Esophagus muscularis mucosa (tissue), 4 donors: ENCODE data around the gene SCRN2. TPM values are rescaled to one million over a fixed set of nuclear protein-coding genes. Genes with fewer than 3 reads are reported as not detected.

Experiments used
- DNase-seq: peaks from one replicate; pipeline ENCODE4 v3.0.0-alpha.2; 2017; ENCODE audit errors: extremely low spot score
- H3K27ac ChIP-seq, 4 donors: fragments of 200-600 bp; sonication (generic); replicated peaks in 1 of 4; 1 replicate in 3 of 4; 2 replicates in 1 of 4; pipeline ENCODE4 v1.5.1; 2016 to 2019; ENCODE audit warnings: mild to moderate bottlenecking in 1 of 4
- H3K27me3 ChIP-seq, 4 donors: fragments of 200-600 bp; sonication (generic); one replicate each; pipeline versions ENCODE4 v1.5.1 to v1.6.0; 2016 to 2019
- H3K36me3 ChIP-seq, 4 donors: fragments of 200-600 bp; sonication (generic); one replicate each; pipeline ENCODE4 v1.5.1; 2016 to 2019
- H3K4me1 ChIP-seq, 4 donors: fragments of 200-600 bp; sonication (generic); one replicate each; pipeline ENCODE4 v1.5.1; 2016 to 2019
- H3K4me3 ChIP-seq, 4 donors: fragments of 200-600 bp; sonication (generic); 1 replicate in 2 of 4; 2 replicates in 2 of 4; pipeline ENCODE4 v1.5.1; 2016 to 2019; ENCODE audit warnings: mild to moderate bottlenecking in 4 of 4, moderate library complexity in 1 of 4
- H3K9me3 ChIP-seq, 4 donors: fragments of 200-600 bp; sonication (generic); 1 replicate in 3 of 4; 2 replicates in 1 of 4; pipeline ENCODE4 v1.5.1; 2016 to 2019
- CTCF ChIP-seq, 3 experiments: fragments of 200-600 bp in 2 of 3; fragments of 450-650 bp in 1 of 3; sonication (generic) in 2 of 3; IDR thresholded peaks; one replicate each; pipeline ENCODE4 v1.5.1; 2017 to 2019; ENCODE audit warnings: antibody characterized with exemption in 3 of 3, mild to moderate bottlenecking in 2 of 3, moderate library complexity in 1 of 3
- EP300 ChIP-seq: sonication (generic); formaldehyde crosslinking; IDR thresholded peaks from one replicate; pipeline ENCODE4 v1.6.1; 2017; ENCODE audit warnings: antibody characterized with exemption
- POLR2A ChIP-seq: fragments of 450-650 bp; IDR thresholded peaks from one replicate; pipeline ENCODE4 v1.6.1; 2017; ENCODE audit warnings: antibody characterized with exemption, moderate library complexity, mild to moderate bottlenecking, low read depth
- POLR2AphosphoS5 ChIP-seq, 2 donors: sonication (generic); formaldehyde crosslinking; IDR thresholded peaks; one replicate each; pipeline ENCODE4 v1.6.1; 2017; ENCODE audit warnings: antibody characterized with exemption in 2 of 2
- WGBS: methylation state at CpG from one replicate; pipeline ENCODE4 v1.1.5; 2018; 5-methylcytosine and 5-hydroxymethylcytosine counted together
- intact Hi-C: fragments of 100-400 bp; cut with DNase I; formaldehyde crosslinking; loops from one replicate; pipeline ENCODE4 v1.15.1; 2023
- total RNA-seq, 4 donors: library from RNA; depleted of rRNA; stranded (reverse); fragments of >200 nt; gene quantifications; one replicate each; pipeline versions ENCODE4 v1.1.0 to v1.2.1, GENCODE V29; 2016

Gene SCRN2
- total RNA-seq, 4 donors from 2014 or later: 9.6 to 34.0 (median 23.1) TPM

GRCh38 chr17:47884427-47884740, 43.3 kb upstream of the SCRN2 start:
- Histone ChIP-seq H3K27me3 (peaks cover 0 to 36% (median 0%) of the 10 kb centered on the region in 4 donors), H3K36me3 (no peaks in the 10 kb centered on the region), H3K4me1 (peaks cover 6 to 19% (median 12%) of the 10 kb centered on the region in 4 donors), H3K9me3 (no peaks in the 10 kb centered on the region), H3K27ac (no peak overlapping the region), H3K4me3 (no peak overlapping the region)
- intact Hi-C loops: no loop called here
- DNase-seq: no peak
- WGBS: 46% methylated on average over 5 of the region's 5 CpGs
- TF ChIP-seq CTCF (IDR thresholded peaks at IDR 0.05) (no peak), POLR2A (no peak), EP300 (no peak), POLR2AphosphoS5 (IDR thresholded peaks at IDR 0.05) (no peak)

- no peak overlapping the region for H3K4me3 ChIP-seq
- DNase-seq: no peak
- intact Hi-C loops: no loop called here
- TF ChIP-seq POLR2AphosphoS5 (IDR thresholded peaks at IDR 0.05): no peak
- no peak for TF ChIP-seq POLR2A
- TF ChIP-seq EP300: no peak
- no peak for TF ChIP-seq CTCF (IDR thresholded peaks at IDR 0.05)
- no peaks in the 10 kb centered on the region for H3K36me3 ChIP-seq
- no peak overlapping the region for H3K27ac ChIP-seq
- peaks cover 0 to 41% (median 0%) of the 10 kb centered on the region in 4 donors for H3K27me3 ChIP-seq
- peaks cover 6 to 19% (median 12%) of the 10 kb centered on the region in 4 donors for H3K4me1 ChIP-seq
- WGBS: 72% methylated on average over 8 of the region's 9 CpGs
- no peaks in the 10 kb centered on the region for H3K9me3 ChIP-seq
Observed at GRCh38 chr17:47883589-47884426, 42.7 kb upstream of the SCRN2 start.

GRCh38 chr17:47882695-47883588, 41.9 kb upstream of the SCRN2 start:
- Histone ChIP-seq H3K4me1 (peaks cover 6 to 19% (median 12%) of the 10 kb centered on the region in 4 donors), H3K36me3 (no peaks in the 10 kb centered on the region), H3K27ac (peak overlapping the region in 2 of 4 donors; percentile 1 to 19), H3K27me3 (peaks cover 0 to 50% (median 0%) of the 10 kb centered on the region in 4 donors), H3K4me3 (peak overlapping the region in 1 of 4 donors; percentile 15), H3K9me3 (no peaks in the 10 kb centered on the region)
- TF ChIP-seq POLR2AphosphoS5 (IDR thresholded peaks at IDR 0.05) (peak in 1 of 2 donors; percentile 17), EP300 (no peak), POLR2A (no peak), CTCF (IDR thresholded peaks at IDR 0.05) (no peak)
- WGBS: 93% methylated on average over 7 of the region's 9 CpGs
- intact Hi-C loops: no loop called here
- DNase-seq: no peak

GRCh38 chr17:47882247-47882646, 41.2 kb upstream of the SCRN2 start:
- no peak for DNase-seq
- H3K27ac ChIP-seq: peak overlapping the region in 2 of 4 donors; percentile 1 to 19
- H3K9me3 ChIP-seq: no peaks in the 10 kb centered on the region
- H3K4me1 ChIP-seq: peaks cover 6 to 19% (median 12%) of the 10 kb centered on the region in 4 donors
- peak overlapping the region in 1 of 4 donors; percentile 15 for H3K4me3 ChIP-seq
- 59% methylated on average over 6 of the region's 7 CpGs for WGBS
- H3K27me3 ChIP-seq: peaks cover 0 to 57% (median 0%) of the 10 kb centered on the region in 4 donors
- intact Hi-C loops: no loop called here
- no peak for TF ChIP-seq CTCF (IDR thresholded peaks at IDR 0.05)
- no peaks in the 10 kb centered on the region for H3K36me3 ChIP-seq
